Ishikawa (cell line): Measurements from ENCODE around the gene CAGE1.

ENCODE experiments used
- CEBPB ChIP-seq: IDR thresholded peaks from 2 replicates; pipeline ENCODE4 v1.6.1; 2012
- CREB1 ChIP-seq: IDR thresholded peaks from 2 replicates; pipeline ENCODE4 v1.6.1; 2012; ENCODE audit warnings: low read depth
- EGR1 ChIP-seq: IDR thresholded peaks from 2 replicates; pipeline ENCODE4 v1.6.1; 2012
- EP300 ChIP-seq: IDR thresholded peaks from 2 replicates; pipeline ENCODE4 v1.6.1; 2012; ENCODE audit warnings: borderline replicate concordance
- FOXM1 ChIP-seq: IDR thresholded peaks from 2 replicates; pipeline ENCODE4 v1.6.1; 2012; ENCODE audit warnings: low read depth, borderline replicate concordance
- MAX ChIP-seq: IDR thresholded peaks from 2 replicates; pipeline ENCODE4 v1.6.1; 2012
- NFIC ChIP-seq: IDR thresholded peaks from 2 replicates; pipeline ENCODE4 v1.6.1; 2012
- RAD21 ChIP-seq: IDR thresholded peaks from 2 replicates; pipeline ENCODE4 v1.6.1; 2012; ENCODE audit warnings: low read depth
- REST ChIP-seq: IDR thresholded peaks from 2 replicates; pipeline ENCODE4 v1.6.1; 2012; ENCODE audit warnings: low read depth, mild to moderate bottlenecking
- TAF1 ChIP-seq: IDR thresholded peaks from 2 replicates; pipeline ENCODE4 v1.6.1; 2012; ENCODE audit warnings: low read depth, mild to moderate bottlenecking
- TCF12 ChIP-seq: IDR thresholded peaks from 2 replicates; pipeline ENCODE4 v1.6.1; 2012; ENCODE audit warnings: low read depth
- TEAD4 ChIP-seq: IDR thresholded peaks from 2 replicates; pipeline ENCODE4 v1.6.1; 2012
- USF1 ChIP-seq: IDR thresholded peaks from 2 replicates; pipeline ENCODE4 v1.6.1; 2012
- YY1 ChIP-seq: IDR thresholded peaks from 2 replicates; pipeline ENCODE4 v1.6.1; 2012; ENCODE audit warnings: low read depth
- ZBTB7A ChIP-seq: IDR thresholded peaks from 2 replicates; pipeline ENCODE4 v1.6.1; 2012; ENCODE audit warnings: low read depth

The CAGE1 gene

GRCh38 chr6:7431674-7432390 lies 42.3 kb upstream of the CAGE1 start:
- TF ChIP-seq MAX = no peak
- TF ChIP-seq EP300 = no peak
- no peak for TF ChIP-seq TAF1
- TF ChIP-seq YY1 = no peak
- TF ChIP-seq NFIC = no peak
- no peak for TF ChIP-seq CREB1
- TF ChIP-seq TCF12 = no peak
- no peak for TF ChIP-seq USF1
- no peak for TF ChIP-seq EGR1
- no peak for TF ChIP-seq ZBTB7A
- TF ChIP-seq FOXM1 = no peak
- TF ChIP-seq CEBPB = no peak
- no peak for TF ChIP-seq REST
- TF ChIP-seq TEAD4 = no peak
- TF ChIP-seq RAD21 = no peak

- no peak for TF ChIP-seq CREB1
- TF ChIP-seq EGR1 = no peak
- TF ChIP-seq USF1 = no peak
- TF ChIP-seq ZBTB7A = no peak
- no peak for TF ChIP-seq TAF1
- TF ChIP-seq YY1 = no peak
- TF ChIP-seq TEAD4 = no peak
- no peak for TF ChIP-seq RAD21
- no peak for TF ChIP-seq TCF12
- TF ChIP-seq NFIC = no peak
- no peak for TF ChIP-seq EP300
- TF ChIP-seq FOXM1 = no peak
- TF ChIP-seq MAX = no peak
- no peak for TF ChIP-seq REST
- no peak for TF ChIP-seq CEBPB
Observed at GRCh38 chr6:7431313-7431673, 41.8 kb upstream of the CAGE1 start.

- TF ChIP-seq REST = no peak
- TF ChIP-seq YY1 = no peak
- no peak for TF ChIP-seq FOXM1
- TF ChIP-seq CREB1 = no peak
- TF ChIP-seq TAF1 = no peak
- no peak for TF ChIP-seq NFIC
- no peak for TF ChIP-seq TCF12
- no peak for TF ChIP-seq USF1
- no peak for TF ChIP-seq EP300
- no peak for TF ChIP-seq RAD21
- no peak for TF ChIP-seq CEBPB
- TF ChIP-seq MAX = no peak
- no peak for TF ChIP-seq TEAD4
- TF ChIP-seq EGR1 = no peak
- no peak for TF ChIP-seq ZBTB7A
Observed at GRCh38 chr6:7426447-7427169, 37.1 kb upstream of the CAGE1 start.
